ENCODE results near the gene TOR1B. TPM values are rescaled to one million over a fixed set of nuclear protein-coding genes. Genes with fewer than 3 reads are reported as not detected.

Gene TOR1B, protein sequence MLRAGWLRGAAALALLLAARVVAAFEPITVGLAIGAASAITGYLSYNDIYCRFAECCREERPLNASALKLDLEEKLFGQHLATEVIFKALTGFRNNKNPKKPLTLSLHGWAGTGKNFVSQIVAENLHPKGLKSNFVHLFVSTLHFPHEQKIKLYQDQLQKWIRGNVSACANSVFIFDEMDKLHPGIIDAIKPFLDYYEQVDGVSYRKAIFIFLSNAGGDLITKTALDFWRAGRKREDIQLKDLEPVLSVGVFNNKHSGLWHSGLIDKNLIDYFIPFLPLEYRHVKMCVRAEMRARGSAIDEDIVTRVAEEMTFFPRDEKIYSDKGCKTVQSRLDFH
- 12.0 and 13.3 TPM in 2 replicates for total RNA-seq (2014; rRNA removed; shearing (Covaris generic))
- total RNA-seq (2022): 14.9 and 18.4 TPM in 2 replicates
- percentile 56 among the genes with signal in this experiment for Bru-seq, nascent RNA
- BruChase-seq, experiment 1, labeled RNA remaining after a 6-hour chase: percentile 65 among the genes with signal in this experiment
- percentile 75 among the genes with signal in this experiment for BruChase-seq, experiment 2, labeled RNA remaining after a 2-hour chase
- long read RNA-seq, partial matches to known transcripts: 1 of 14 reads
- long read RNA-seq, other reads (novel, unspliced or antisense): 6 of 14 reads

DNA sequence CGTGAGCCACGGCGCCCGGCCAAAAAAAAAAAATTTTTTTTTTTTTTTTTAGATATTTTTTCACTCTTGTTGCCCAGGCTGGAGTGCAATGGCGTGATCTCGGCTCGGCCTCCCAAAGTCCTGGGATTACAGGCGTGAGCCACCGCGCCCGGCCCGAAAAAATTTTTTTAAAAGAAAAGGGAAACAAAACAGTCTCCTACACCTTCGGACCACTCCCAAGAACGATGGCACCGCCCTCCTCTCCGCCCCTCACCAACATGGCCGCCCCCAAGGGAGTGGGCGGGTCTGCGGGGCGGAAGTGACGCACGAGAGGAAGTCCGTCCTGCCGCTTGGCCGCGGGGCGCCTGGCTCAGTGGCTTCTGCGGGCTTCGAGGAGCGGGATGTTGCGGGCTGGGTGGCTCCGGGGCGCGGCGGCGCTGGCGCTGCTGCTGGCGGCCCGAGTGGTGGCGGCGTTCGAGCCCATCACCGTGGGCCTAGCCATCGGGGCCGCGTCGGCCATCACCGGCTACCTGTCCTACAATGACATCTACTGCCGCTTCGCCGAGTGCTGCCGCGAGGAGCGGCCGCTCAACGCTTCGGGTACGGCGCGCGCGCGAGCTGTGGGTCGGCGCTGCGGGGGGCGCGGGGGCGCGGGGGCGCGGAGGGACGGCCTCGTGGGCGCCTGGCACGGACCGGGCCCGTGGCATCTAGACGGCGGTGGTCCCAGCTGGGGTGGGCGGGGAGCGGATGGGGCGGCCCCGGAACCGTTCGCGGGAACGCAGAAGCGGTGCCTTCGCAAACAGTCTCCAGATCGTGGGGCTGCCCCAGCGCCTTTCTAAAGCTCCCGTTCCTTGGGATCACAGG lies at the start of gene TOR1B:
Gene TOR1B, plus strand, starts transcription at position 352 of the 843 bp plus-strand sequence. Its CDS starts 29 bp downstream, at position 381.
- Histone ChIP-seq H3K4me1 (ENCODE audit: insufficient read depth, low read length, poor library complexity, severe bottlenecking) (peaks cover 11% of the 10 kb centered on the region), H3K4me3 (ENCODE audit: low read depth, low read length, poor library complexity, severe bottlenecking) (peak within 1 kb of the TSS; percentile 94), H3K36me3 (ENCODE audit: insufficient read depth, low read length) (peaks cover 28% of the 10 kb centered on the region), H3K9me3 (ENCODE audit: low read length) (no peaks in the 10 kb centered on the region), H3K27ac (ENCODE audit: low read depth, low read length, poor library complexity, severe bottlenecking) (no peak within 1 kb of the TSS), H3K79me2 (ENCODE audit: insufficient read depth, low read depth, low read length) (peaks cover 11% of the 10 kb centered on the region), H3K9me2 (ENCODE audit: insufficient read depth, low read length) (no peaks in the 10 kb centered on the region), H2AFZ (ENCODE audit: low read length) (peak within 1 kb of the TSS; percentile 85), H4K20me1 (ENCODE audit: insufficient read depth, low read length) (no peaks in the 10 kb centered on the region), H3K4me2 (ENCODE audit: low read length) (peak within 1 kb of the TSS; percentile 87)
- POLR2A ChIA-PET: interaction anchor here (0.5 to 0.8 kb wide), 3 partner anchors 9 to 267 kb away, joined by 3 read pairs; no protein-coding TSS in a partner anchor
- DNase-seq (ENCODE audit: low spot score): peak; percentile 95
- intact Hi-C loops (cut with micrococcal nuclease; ENCODE audit: unreplicated experiment): no loop called here
- TF ChIP-seq, protein P1, sequence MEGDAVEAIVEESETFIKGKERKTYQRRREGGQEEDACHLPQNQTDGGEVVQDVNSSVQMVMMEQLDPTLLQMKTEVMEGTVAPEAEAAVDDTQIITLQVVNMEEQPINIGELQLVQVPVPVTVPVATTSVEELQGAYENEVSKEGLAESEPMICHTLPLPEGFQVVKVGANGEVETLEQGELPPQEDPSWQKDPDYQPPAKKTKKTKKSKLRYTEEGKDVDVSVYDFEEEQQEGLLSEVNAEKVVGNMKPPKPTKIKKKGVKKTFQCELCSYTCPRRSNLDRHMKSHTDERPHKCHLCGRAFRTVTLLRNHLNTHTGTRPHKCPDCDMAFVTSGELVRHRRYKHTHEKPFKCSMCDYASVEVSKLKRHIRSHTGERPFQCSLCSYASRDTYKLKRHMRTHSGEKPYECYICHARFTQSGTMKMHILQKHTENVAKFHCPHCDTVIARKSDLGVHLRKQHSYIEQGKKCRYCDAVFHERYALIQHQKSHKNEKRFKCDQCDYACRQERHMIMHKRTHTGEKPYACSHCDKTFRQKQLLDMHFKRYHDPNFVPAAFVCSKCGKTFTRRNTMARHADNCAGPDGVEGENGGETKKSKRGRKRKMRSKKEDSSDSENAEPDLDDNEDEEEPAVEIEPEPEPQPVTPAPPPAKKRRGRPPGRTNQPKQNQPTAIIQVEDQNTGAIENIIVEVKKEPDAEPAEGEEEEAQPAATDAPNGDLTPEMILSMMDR (conservative IDR thresholded peaks at IDR 0.05; ENCODE audit: low read length): no peak
- no peak for TF ChIP-seq EZH2phosphoT487 (IDR thresholded peaks at IDR 0.05; ENCODE audit: borderline replicate concordance, low read depth, low read length)
- CTCF ChIA-PET (ENCODE audit: unreplicated experiment): interaction anchor here (0.7 to 1.1 kb wide), 2 partner anchors 74 to 102 kb away, joined by 3 to 4 read pairs; no protein-coding TSS in a partner anchor
- BruUV-seq (replicated peaks): no TSS peak

DNA sequence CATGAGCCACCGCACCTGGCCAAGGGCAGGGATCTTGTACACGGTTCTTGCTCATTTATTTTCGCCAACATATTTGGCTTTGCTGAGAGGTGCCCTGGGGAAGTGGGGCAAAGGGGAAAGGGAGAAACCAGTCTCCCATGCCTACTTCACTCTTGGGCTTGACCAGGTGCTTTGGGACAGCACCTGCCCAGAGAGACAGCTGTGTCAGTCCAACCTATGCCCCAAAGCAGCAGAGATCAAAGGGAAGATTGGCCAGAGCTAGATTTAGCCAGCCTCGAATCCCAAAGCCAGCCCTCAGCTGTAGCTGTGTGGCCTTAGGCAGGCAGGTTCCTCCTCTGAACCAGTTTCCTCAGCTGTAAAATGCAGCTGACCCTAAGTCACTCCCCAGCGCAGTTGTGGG lies 47.8 kb upstream of the TOR1B start:
- Histone ChIP-seq H3K9me3 (ENCODE audit: low read length) (no peaks in the 10 kb centered on the region), H3K27ac (ENCODE audit: low read depth, low read length, poor library complexity, severe bottlenecking) (no peak overlapping the region), H3K4me1 (ENCODE audit: insufficient read depth, low read length, poor library complexity, severe bottlenecking) (no peaks in the 10 kb centered on the region), H3K9me2 (ENCODE audit: insufficient read depth, low read length) (no peaks in the 10 kb centered on the region), H3K4me2 (ENCODE audit: low read length) (no peak overlapping the region), H3K36me3 (ENCODE audit: insufficient read depth, low read length) (no peaks in the 10 kb centered on the region), H3K79me2 (ENCODE audit: insufficient read depth, low read depth, low read length) (no peaks in the 10 kb centered on the region), H4K20me1 (ENCODE audit: insufficient read depth, low read length) (no peaks in the 10 kb centered on the region), H2AFZ (ENCODE audit: low read length) (no peak overlapping the region), H3K4me3 (ENCODE audit: low read depth, low read length, poor library complexity, severe bottlenecking) (no peak overlapping the region)
- no TSS peak for BruUV-seq (replicated peaks)
- POLR2A ChIA-PET: interaction anchor here (0.6 kb wide), 1 partner anchor 15 kb away, joined by 3 read pairs; no protein-coding TSS in a partner anchor
- CTCF ChIA-PET (ENCODE audit: unreplicated experiment): no interaction called here
- no peak for DNase-seq (ENCODE audit: low spot score)
- TF ChIP-seq EZH2phosphoT487 (IDR thresholded peaks at IDR 0.05; ENCODE audit: borderline replicate concordance, low read depth, low read length): no peak
- TF ChIP-seq, protein P1 (conservative IDR thresholded peaks at IDR 0.05; ENCODE audit: low read length): no peak
- intact Hi-C loops (cut with micrococcal nuclease; ENCODE audit: unreplicated experiment): no loop called here
